ENCODE measurements around the gene TMEM212. TPM values are rescaled to one million over a fixed set of nuclear protein-coding genes. Genes with fewer than 3 reads are reported as not detected.
A peak's percentile ranks its signal among the peaks of the same experiment; 100 is the strongest.

TMEM212 gene
- polyA plus RNA-seq, 2 of the 4 experiments (the other 2 are of a cell fraction): not detected

GRCh38 chr3:171873580-171873979 lies 30.4 kb downstream of the TMEM212 start (continued):
- TF ChIP-seq MAX (IDR thresholded peaks at IDR 0.05): no peak
- TF ChIP-seq BCL3 (IDR thresholded peaks at IDR 0.05): no peak
- TF ChIP-seq USF2 (IDR thresholded peaks at IDR 0.05): no peak
- TF ChIP-seq EHF (CRISPR knock-in tag; IDR thresholded peaks at IDR 0.05): no peak
- TF ChIP-seq HMGXB4 (CRISPR knock-in tag; IDR thresholded peaks at IDR 0.05; ENCODE audit: borderline replicate concordance): no peak
- no peak for TF ChIP-seq HES2 (IDR thresholded peaks at IDR 0.05)
- no peak for TF ChIP-seq RCOR1 (IDR thresholded peaks at IDR 0.05; ENCODE audit: low read depth, low read length)
- no peak for TF ChIP-seq ESRRA (IDR thresholded peaks at IDR 0.05; ENCODE audit: borderline replicate concordance, low read length)
- TF ChIP-seq KDM5A (IDR thresholded peaks at IDR 0.05): no peak
- TF ChIP-seq JUNB (IDR thresholded peaks at IDR 0.05): peak; percentile 46; the same call in 1 of the 2 replicates
- TF ChIP-seq HEYL (CRISPR knock-in tag; IDR thresholded peaks at IDR 0.05): no peak
- no peak for TF ChIP-seq TFCP2L1 (CRISPR knock-in tag; IDR thresholded peaks at IDR 0.05)
- TF ChIP-seq NFE2L2 (conservative IDR thresholded peaks at IDR 0.05; ENCODE audit: low read length): no peak
- TF ChIP-seq ZSCAN20 (CRISPR knock-in tag; IDR thresholded peaks at IDR 0.05): 0 out of 2 replicates have a peak, but pooled peaks have one; percentile 27
- TF ChIP-seq SMC3 (IDR thresholded peaks at IDR 0.05): no peak
- no peak for TF ChIP-seq RFX5 (IDR thresholded peaks at IDR 0.05)

GRCh38 chr3:171874251-171874681 lies 31.1 kb downstream of the TMEM212 start:
- FAIRE-seq (no peak), ATAC-seq (peak; percentile 55 to 76; a peak in 5 of 6 replicates), DNase-seq (ENCODE audit: low read depth in 1 of 2, low spot score in 1 of 2) (peak; percentile 14 to 64)
- ChIA-PET CTCF (interaction anchor here (0.6 kb wide), 1 partner anchor 48 kb away, joined by 3 read pairs; no protein-coding TSS in a partner anchor), POLR2A (interaction anchor here (1.3 kb wide), 1 partner anchor 63 kb away, joined by 3 read pairs; no protein-coding TSS in a partner anchor)
- Histone ChIP-seq H3K27ac (peak overlapping the region; percentile 73 to 84), H3K4me3 (no peak overlapping the region), H3K4me1 (peaks cover 76% of the 10 kb centered on the region), H3K4me2 (peak overlapping the region; percentile 75), H3K9me3 (no peaks in the 10 kb centered on the region)
- TF ChIP-seq BHLHE40 (IDR thresholded peaks at IDR 0.05; ENCODE audit: low read depth, low read length) (no peak), ZNF302 (CRISPR knock-in tag; IDR thresholded peaks at IDR 0.05) (no peak), CEBPB (IDR thresholded peaks at IDR 0.05) (peak in 1 of 2 experiments; percentile 4; a peak in 1 of 4 replicates), POLR2AphosphoS2 (conservative IDR thresholded peaks at IDR 0.05; ENCODE audit: low read length) (no peak), HEYL (CRISPR knock-in tag; IDR thresholded peaks at IDR 0.05) (no peak)
- WGBS (ENCODE audit: missing lambda C conversion rate): 6% methylated on average over 2 of the region's 2 CpGs

- H3K4me3 ChIP-seq: no peak overlapping the region
- TF ChIP-seq PBX3 (IDR thresholded peaks at IDR 0.05) (no peak), KDM5A (IDR thresholded peaks at IDR 0.05) (no peak), EP300 (IDR thresholded peaks at IDR 0.05) (0 out of 5 replicates have a peak, but pooled peaks of 1 of the 2 experiments have one; percentile 13), CBX8 (IDR thresholded peaks at IDR 0.05) (no peak), RARB (CRISPR knock-in tag; IDR thresholded peaks at IDR 0.05) (no peak), POLR2A (IDR thresholded peaks at IDR 0.05; ENCODE audit: low read length) (no peak), HOXB5 (CRISPR knock-in tag; IDR thresholded peaks at IDR 0.05) (no peak), MAZ (IDR thresholded peaks at IDR 0.05; ENCODE audit: borderline replicate concordance, low read depth, low read length) (no peak), RFX5 (IDR thresholded peaks at IDR 0.05) (no peak), RAD21 (conservative IDR thresholded peaks at IDR 0.05 in 1 of 2, IDR thresholded peaks at IDR 0.05 in 1 of 2) (no peak), FOSL2 (IDR thresholded peaks at IDR 0.05) (no peak), FOSL2 (CRISPR knock-in tag; IDR thresholded peaks at IDR 0.05) (peak; percentile 44; the same call in 1 of the 2 replicates), CEBPB (IDR thresholded peaks at IDR 0.05) (peak in 1 of 2 experiments; percentile 71; a peak in 2 of 4 replicates)
- peak overlapping the region; percentile 73 to 84 for H3K27ac ChIP-seq
- FAIRE-seq (no peak), ATAC-seq (peak in 1 of 2 experiments; percentile 8; a peak in 2 of 6 replicates), DNase-seq (ENCODE audit: low read depth in 1 of 2, low spot score in 1 of 2) (peak in 1 of 2 experiments; percentile 22)
- 62% methylated on average over 4 of the region's 4 CpGs for WGBS (ENCODE audit: missing lambda C conversion rate)
- H3K4me2 ChIP-seq: peak overlapping the region; percentile 75
- H3K9me3 ChIP-seq: no peaks in the 10 kb centered on the region
- ChIA-PET POLR2A (interaction anchor here (1.3 kb wide), 1 partner anchor 63 kb away, joined by 3 read pairs; no protein-coding TSS in a partner anchor), CTCF (interaction anchor here (0.6 to 1.0 kb wide), 3 partner anchors 49 to 1665 kb away, joined by 3 to 4 read pairs (median 3); partner anchors contain the start of gene PLD1)
- peaks cover 83% of the 10 kb centered on the region for H3K4me1 ChIP-seq
Observed at GRCh38 chr3:171874879-171875278, 31.7 kb downstream of the TMEM212 start.

Measured in A549 (cell line).